GM06990 (cell line): ENCODE results near the gene GFRA1.

Experiments used
- DNase-seq: peaks from one replicate; pipeline ENCODE4 v3.0.0-alpha.2; 2011; ENCODE audit not compliant: insufficient read length; ENCODE audit errors: extremely low read depth
- H3K27me3 ChIP-seq: replicated peaks from 2 replicates; pipeline ENCODE4 v1.6.0; 2011; ENCODE audit warnings: low read length; ENCODE audit not compliant: control insufficient read depth, insufficient read depth
- H3K36me3 ChIP-seq: 2 replicates; pipeline ENCODE4 v1.5.1; 2011; ENCODE audit warnings: low read length; ENCODE audit not compliant: control insufficient read depth, insufficient read depth
- H3K4me3 ChIP-seq: replicated peaks from 2 replicates; pipeline ENCODE4 v1.5.1; 2011; ENCODE audit warnings: low read depth, mild to moderate bottlenecking, control low read depth, low read length
- TF ChIP-seq, protein P1 (sequence below): IDR thresholded peaks from 2 replicates; pipeline ENCODE4 v1.5.1; 2011; ENCODE audit warnings: low read length, control low read depth, mild to moderate bottlenecking, inconsistent platforms; ENCODE audit not compliant: insufficient read depth, poor library complexity, severe bottlenecking

Gene GFRA1

DNA sequence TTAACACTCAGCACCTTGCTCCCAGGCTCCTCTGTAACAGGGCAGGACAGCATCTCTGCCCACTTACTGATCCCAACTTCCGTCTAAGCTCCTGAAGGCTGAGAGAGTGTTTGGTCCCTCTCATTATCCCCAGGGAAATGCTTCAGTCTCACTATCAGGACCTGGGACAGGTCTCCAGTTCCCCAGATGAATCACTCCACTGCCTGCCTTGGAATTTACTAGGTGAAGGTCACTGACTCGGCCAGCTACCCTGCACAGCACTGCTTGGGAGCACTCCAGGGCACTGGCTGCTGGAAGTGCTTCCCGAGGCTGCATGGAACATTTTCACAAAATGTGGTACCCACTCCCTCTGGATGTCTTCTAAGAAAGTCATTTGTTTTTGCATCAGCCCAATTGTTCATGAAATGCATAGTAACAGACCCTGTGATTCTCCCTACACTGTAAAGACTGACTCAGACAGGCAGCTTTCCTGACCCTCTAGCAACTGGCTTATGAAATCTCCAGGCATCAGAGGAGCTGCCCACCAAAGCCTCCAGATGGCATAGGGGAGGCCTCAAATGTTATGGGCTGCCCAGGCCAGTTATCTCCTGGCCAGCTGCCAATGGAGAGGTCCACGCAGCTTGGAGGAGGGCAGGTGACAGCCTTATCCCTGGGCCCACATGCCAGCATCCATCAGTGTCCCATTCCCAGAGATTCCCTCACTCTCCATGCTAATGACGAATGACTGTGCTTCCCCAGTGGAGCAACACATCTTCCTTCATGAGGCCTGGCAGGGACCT lies 89.1 kb downstream of the GFRA1 start:
- H3K4me3 ChIP-seq, result no peak overlapping the region
- no peaks in the 10 kb centered on the region for H3K36me3 ChIP-seq
- no peaks in the 10 kb centered on the region for H3K27me3 ChIP-seq
- TF ChIP-seq, protein P1, sequence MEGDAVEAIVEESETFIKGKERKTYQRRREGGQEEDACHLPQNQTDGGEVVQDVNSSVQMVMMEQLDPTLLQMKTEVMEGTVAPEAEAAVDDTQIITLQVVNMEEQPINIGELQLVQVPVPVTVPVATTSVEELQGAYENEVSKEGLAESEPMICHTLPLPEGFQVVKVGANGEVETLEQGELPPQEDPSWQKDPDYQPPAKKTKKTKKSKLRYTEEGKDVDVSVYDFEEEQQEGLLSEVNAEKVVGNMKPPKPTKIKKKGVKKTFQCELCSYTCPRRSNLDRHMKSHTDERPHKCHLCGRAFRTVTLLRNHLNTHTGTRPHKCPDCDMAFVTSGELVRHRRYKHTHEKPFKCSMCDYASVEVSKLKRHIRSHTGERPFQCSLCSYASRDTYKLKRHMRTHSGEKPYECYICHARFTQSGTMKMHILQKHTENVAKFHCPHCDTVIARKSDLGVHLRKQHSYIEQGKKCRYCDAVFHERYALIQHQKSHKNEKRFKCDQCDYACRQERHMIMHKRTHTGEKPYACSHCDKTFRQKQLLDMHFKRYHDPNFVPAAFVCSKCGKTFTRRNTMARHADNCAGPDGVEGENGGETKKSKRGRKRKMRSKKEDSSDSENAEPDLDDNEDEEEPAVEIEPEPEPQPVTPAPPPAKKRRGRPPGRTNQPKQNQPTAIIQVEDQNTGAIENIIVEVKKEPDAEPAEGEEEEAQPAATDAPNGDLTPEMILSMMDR, result no peak
- no peak for DNase-seq

DNA sequence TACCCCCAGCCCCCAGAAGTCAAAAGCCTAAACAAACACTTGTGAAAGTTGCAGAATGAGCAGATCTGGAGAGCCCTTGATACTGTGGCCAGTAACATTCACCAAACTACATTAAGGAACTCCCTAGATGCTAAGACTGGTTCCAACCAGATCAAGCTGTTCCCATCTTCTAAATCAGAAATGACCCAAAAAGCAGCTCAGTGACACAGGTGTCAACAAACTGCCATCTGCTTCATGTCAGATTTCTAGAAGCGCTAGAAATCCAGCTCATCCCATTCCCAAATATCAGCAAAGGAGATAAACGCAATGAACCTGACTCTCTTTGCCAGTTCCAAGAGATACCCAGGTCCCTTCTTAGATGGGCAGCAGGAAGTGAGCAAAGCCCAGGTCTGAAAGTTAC lies 90.6 kb downstream of the GFRA1 start:
- H3K36me3 ChIP-seq, result no peaks in the 10 kb centered on the region
- H3K4me3 ChIP-seq, result no peak overlapping the region
- TF ChIP-seq, protein P1, result no peak
- no peaks in the 10 kb centered on the region for H3K27me3 ChIP-seq
- DNase-seq, result no peak

DNA sequence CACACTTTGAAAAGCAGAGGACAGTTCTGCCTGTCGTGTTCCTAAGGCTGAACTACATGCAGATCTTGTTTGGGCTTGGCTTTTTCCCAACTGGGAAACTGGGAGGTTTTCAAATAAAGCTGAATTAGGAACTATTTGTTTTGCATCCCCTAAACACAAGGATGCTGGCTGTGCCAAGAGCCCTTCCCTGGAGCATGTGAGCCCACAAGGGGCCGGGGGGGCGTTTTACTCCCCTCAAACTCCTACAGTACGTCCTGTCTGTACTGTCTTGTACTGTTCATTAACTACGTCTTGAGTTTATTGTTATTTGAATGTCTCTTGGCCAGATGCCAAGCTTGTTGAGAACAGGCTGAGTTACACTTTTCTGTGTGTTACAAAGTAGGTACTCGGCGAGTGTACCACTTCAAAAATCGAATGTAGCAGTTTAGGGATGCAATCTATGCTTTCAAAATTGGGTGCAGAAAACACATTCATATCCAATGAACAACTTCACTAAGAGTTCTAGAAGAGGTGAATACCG lies 94.9 kb downstream of the GFRA1 start:
- Histone ChIP-seq H3K27me3 (no peaks in the 10 kb centered on the region), H3K4me3 (no peak overlapping the region), H3K36me3 (no peaks in the 10 kb centered on the region)
- no peak for DNase-seq
- TF ChIP-seq, protein P1, result no peak

DNA sequence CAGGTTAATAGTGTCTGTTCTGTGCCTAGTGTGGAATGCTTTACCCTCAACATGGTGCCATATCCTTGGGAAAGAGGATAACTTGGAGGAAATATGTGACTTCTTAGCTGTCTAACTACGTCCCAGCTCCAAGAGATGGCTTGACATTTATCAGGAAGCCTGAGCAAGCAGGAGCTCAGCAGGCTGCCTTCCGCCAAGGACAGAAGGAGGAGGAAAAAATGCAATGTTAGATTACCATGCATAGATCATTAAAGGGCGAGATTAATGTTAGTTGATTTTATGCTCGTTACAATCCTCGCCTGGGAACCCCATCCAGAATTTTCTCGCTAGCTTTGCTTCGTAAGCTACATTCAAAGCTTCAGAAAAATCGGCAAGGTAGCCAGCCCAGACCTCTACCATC lies 97.8 kb downstream of the GFRA1 start:
- Histone ChIP-seq H3K27me3 (no peaks in the 10 kb centered on the region), H3K36me3 (no peaks in the 10 kb centered on the region), H3K4me3 (no peak overlapping the region)
- TF ChIP-seq, protein P1, result no peak
- DNase-seq, result no peak

DNA sequence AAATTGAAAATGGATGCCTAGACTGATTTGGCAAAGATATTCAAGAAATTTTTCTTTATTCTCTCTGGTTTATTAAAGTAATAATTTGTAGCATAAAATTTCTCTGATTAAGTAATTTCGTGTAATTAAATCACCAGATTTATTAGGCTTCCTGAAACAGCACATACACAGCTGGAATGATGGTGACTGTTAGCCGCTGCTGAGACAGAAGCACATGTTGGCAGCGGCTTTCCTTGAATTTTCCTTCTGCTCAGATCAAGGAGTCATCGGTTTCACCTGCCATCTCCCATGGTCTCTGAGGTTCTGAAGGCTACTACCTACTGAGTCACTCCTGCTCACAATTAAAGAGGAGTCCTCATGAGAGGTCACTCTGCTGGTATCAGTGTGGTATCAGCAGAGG lies 101.5 kb downstream of the GFRA1 start:
- H3K36me3 ChIP-seq, result no peaks in the 10 kb centered on the region
- DNase-seq, result no peak
- H3K4me3 ChIP-seq, result no peak overlapping the region
- no peaks in the 10 kb centered on the region for H3K27me3 ChIP-seq
- TF ChIP-seq, protein P1, result no peak
